IPS-20b (cell line): ENCODE measurements around the gene SLC7A7.
"Not testable (repeated sequence)": the region's sequence is repeated elsewhere in the genome, so short reads cannot be mapped to it uniquely, and the experiment has no call there.

ENCODE experiments used
- H3K27ac ChIP-seq: one replicate; pipeline ENCODE4 v1.5.1; 2013; ENCODE audit warnings: low read length
- H3K27me3 ChIP-seq: 2 replicates; pipeline ENCODE4 v1.6.1; 2013; ENCODE audit warnings: mild to moderate bottlenecking, low read length, inconsistent platforms; ENCODE audit not compliant: insufficient read depth
- H3K36me3 ChIP-seq: 2 replicates; pipeline ENCODE4 v1.6.1; 2013; ENCODE audit warnings: low read depth, mild to moderate bottlenecking, inconsistent platforms, low read length, moderate library complexity; ENCODE audit not compliant: insufficient read depth
- H3K4me1 ChIP-seq: 2 replicates; pipeline ENCODE4 v1.6.1; 2013; ENCODE audit warnings: mild to moderate bottlenecking, control low read depth, inconsistent platforms, low read length, moderate library complexity; ENCODE audit not compliant: insufficient read depth
- H3K4me3 ChIP-seq: 2 replicates; pipeline ENCODE4 v1.5.1; 2013; ENCODE audit warnings: mild to moderate bottlenecking, low read length, inconsistent platforms
- H3K9ac ChIP-seq: 2 replicates; pipeline ENCODE4 v1.6.1; 2013; ENCODE audit warnings: low read depth, mild to moderate bottlenecking, inconsistent platforms, low read length, moderate library complexity
- H3K9me3 ChIP-seq: 2 replicates; pipeline ENCODE4 v1.6.1; 2013; ENCODE audit warnings: mild to moderate bottlenecking, low read depth, low read length, inconsistent platforms; ENCODE audit not compliant: insufficient read depth

Gene SLC7A7

DNA sequence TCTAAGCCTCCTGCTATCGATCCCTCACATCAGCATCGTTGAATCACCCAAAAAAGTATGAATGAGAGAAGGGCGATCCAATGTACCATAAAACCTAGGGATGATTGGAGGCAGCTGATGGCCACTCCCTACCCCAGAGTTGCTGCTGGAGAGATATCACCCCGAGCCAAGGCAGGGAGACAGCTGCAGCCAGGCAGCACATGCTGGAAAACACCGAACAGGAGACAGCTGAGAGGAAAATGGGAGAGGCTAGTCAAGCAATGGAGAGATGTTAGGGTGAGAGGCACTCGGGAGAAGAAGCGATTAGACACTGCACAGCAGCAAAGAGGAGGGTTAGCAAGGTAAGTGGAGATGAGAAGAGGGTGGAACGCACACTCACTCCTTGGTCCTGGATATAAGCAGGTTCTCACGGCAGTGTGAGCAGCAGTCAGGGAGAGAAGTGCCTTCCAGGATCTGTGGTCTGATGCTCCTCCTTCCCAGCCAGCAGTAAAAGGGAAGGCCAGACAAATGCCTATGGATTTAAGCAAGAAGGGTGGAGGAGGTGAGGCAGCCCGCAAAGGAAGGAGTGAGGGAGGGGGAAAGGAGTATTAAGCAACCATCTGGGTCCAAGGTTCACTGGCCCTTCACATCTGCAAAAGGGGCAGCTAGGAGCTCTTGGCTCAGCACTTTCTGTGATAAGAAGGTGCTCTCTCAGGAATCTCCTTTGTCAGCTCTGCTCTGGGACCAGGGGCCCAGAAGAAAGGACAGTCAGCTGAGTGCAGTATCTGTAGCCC, at the start of gene SLC7A7:
Gene SLC7A7 (minus strand): TSS at position 495 of the 773 bp plus-strand sequence. CDS start 2,037 bp downstream, outside the sequence.
- H3K36me3 ChIP-seq: no peaks in the 10 kb centered on the region
- H3K9me3 ChIP-seq: no peaks in the 10 kb centered on the region
- no peak within 1 kb of the TSS for H3K27ac ChIP-seq
- H3K27me3 ChIP-seq: no peaks in the 10 kb centered on the region
- H3K9ac ChIP-seq: peak within 1 kb of the TSS; percentile 33; the same call in 1 of the 2 replicates
- H3K4me3 ChIP-seq: no peak within 1 kb of the TSS
- H3K4me1 ChIP-seq: peaks cover 10% of the 10 kb centered on the region

DNA sequence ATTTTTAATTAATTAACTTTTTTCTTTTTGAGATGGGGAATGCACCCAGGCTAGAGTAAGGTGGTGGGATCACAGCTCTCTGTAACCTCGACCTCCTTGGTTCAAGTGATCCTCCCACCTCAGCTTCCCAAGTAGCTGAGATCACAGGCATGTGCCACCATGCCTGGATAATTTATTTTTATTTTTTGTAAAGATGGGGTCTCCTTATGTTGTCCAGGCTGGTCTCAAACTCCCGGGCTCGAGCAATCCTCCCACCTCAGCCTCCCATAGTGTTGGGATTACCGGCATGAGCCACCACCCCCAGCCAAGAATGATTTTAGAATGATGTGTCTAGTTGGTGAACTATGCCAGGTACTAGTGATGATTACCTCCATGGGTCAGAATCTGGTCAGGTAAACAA, 49.7 kb upstream of the SLC7A7 start:
- no peaks in the 10 kb centered on the region for H3K36me3 ChIP-seq
- H3K9me3 ChIP-seq: no peaks in the 10 kb centered on the region
- H3K4me3 ChIP-seq: no peak overlapping the region
- no peaks in the 10 kb centered on the region for H3K4me1 ChIP-seq
- H3K27me3 ChIP-seq: no peaks in the 10 kb centered on the region
- H3K27ac ChIP-seq: no peak overlapping the region
- no peak overlapping the region for H3K9ac ChIP-seq

DNA sequence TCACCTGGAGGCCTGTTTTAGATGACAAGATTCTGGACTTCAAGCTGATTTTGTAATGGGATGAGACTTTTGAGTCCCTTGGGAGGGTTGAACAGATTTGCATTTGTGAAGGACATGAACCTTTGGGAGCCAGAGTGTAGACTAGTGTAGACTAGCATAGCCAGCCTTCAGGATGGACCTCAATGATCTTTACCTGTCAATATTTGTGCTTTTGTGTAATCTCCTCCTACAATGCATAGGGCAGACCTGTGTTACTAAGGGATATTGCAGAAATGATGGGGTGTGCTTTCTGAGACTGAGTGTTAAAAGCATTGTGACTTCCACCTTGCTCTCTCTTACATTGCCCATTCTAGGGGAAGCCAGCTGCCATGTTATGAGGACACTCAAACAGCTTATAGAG, 46.4 kb upstream of the SLC7A7 start:
- H3K36me3 ChIP-seq: no peaks in the 10 kb centered on the region
- no peaks in the 10 kb centered on the region for H3K27me3 ChIP-seq
- H3K4me3 ChIP-seq: no peak overlapping the region
- no peak overlapping the region for H3K9ac ChIP-seq
- no peak overlapping the region for H3K27ac ChIP-seq
- no peaks in the 10 kb centered on the region for H3K9me3 ChIP-seq
- H3K4me1 ChIP-seq: no peaks in the 10 kb centered on the region

DNA sequence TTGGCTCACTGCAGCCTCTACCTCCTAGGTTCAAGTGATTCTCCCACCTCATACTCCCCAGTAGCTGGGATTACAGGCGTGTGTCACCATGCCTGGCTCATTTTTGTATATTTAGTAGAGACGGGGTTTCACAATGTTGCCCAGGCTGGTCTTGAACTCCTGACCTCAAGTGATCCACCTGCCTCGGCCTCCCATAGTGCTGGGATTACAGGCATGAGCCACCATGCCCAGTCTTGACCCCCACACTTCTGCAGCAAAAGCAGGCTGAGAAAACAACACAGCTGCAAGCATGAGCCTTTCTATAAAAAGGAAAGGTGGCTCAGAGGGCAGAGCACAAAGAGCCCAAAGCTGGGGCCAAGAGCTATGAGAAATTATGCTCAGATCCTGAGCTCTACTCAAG, 45.1 kb upstream of the SLC7A7 start:
- H3K36me3 ChIP-seq, H3K4me1 ChIP-seq, H3K4me3 ChIP-seq, H3K27ac ChIP-seq, H3K9ac ChIP-seq, H3K27me3 ChIP-seq, H3K9me3 ChIP-seq: not testable (repeated sequence)

DNA sequence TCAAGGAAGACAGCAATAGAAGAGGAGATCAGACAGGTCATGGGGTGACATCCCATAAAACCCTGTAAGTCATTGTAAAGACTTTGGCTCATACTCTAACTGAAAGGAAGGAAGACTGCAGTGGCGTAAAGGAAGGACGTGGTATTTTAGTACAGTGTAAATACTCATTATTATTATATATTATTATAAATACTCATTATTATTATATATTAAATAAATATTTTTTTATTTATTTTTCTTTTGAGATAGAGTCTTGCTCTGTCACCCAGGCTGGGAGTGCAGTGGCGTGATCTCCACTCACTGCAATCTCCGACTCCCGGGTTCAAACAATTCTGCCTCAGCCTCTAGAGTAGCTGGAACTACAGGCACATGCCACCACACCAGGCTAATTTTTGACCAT, 41.2 kb upstream of the SLC7A7 start:
- Histone ChIP-seq H3K4me3 (no peak overlapping the region), H3K36me3 (no peaks in the 10 kb centered on the region), H3K9me3 (no peaks in the 10 kb centered on the region)

DNA sequence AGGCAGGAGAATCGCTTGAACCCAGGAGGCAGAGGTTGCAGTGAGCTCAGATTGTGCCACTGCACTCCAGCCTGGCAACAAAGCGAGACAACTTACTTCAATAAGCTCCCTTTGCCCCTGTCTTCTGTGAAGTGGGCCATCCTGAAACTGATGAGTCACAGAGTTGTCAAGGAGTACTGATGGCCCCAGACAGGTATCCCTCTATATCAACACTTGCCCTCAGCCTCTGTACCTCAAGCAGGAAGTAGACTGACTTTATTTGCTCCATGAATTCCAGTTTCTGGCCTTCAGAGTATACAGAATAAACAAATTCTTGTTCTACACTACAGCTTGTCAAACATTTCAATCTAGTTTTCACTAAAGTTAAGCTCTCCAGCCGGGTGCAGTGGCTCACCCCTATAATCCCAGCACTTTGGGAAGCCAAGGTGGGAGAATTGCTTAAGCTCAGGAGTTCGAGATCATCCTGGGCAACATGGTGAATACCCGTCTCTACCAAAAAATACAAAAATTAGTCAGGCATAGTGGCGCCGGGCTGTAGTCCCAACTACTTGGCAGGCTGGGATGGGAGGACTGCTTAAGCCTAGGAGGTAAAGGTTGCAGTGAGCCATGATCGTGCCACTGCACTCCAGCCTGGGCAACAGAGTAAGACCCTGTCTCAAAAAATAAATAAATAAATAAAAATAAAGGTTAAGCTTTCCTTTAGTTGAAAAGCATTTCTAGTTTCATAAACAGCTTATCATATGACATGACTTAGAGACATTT, 39.9 kb upstream of the SLC7A7 start:
- Histone ChIP-seq H3K27ac (no peak overlapping the region), H3K4me3 (no peak overlapping the region), H3K4me1 (no peaks in the 10 kb centered on the region), H3K9ac (no peak overlapping the region), H3K27me3 (no peaks in the 10 kb centered on the region), H3K36me3 (no peaks in the 10 kb centered on the region), H3K9me3 (no peaks in the 10 kb centered on the region)

More for the DNA sequence above, 41.2 kb upstream of the SLC7A7 start:
- Histone ChIP-seq H3K4me1 (no peaks in the 10 kb centered on the region), H3K27me3 (no peaks in the 10 kb centered on the region), H3K27ac (no peak overlapping the region), H3K9ac (no peak overlapping the region)

DNA sequence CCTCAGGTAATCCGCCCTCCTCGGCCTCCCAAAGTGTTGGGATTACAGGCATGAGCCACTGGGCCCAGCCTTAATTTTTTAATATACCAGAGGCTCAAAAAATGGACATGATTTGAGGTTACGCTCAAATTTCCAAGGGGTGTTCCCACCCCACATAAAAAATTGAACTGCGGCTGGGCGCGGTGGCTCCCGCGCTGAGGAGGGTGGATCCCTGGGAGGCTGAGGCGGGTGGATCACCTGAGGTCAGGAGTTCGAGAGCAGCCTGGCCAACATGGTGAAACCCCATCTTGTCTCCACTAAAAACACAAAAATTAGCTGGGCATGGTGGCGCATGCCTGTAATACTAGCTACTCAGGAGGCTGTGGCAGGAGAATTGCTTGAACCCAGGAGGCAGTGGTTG, 39.1 kb upstream of the SLC7A7 start:
- H3K36me3 ChIP-seq, H3K4me1 ChIP-seq, H3K4me3 ChIP-seq, H3K9ac ChIP-seq, H3K27ac ChIP-seq, H3K9me3 ChIP-seq, H3K27me3 ChIP-seq: not testable (repeated sequence)

DNA sequence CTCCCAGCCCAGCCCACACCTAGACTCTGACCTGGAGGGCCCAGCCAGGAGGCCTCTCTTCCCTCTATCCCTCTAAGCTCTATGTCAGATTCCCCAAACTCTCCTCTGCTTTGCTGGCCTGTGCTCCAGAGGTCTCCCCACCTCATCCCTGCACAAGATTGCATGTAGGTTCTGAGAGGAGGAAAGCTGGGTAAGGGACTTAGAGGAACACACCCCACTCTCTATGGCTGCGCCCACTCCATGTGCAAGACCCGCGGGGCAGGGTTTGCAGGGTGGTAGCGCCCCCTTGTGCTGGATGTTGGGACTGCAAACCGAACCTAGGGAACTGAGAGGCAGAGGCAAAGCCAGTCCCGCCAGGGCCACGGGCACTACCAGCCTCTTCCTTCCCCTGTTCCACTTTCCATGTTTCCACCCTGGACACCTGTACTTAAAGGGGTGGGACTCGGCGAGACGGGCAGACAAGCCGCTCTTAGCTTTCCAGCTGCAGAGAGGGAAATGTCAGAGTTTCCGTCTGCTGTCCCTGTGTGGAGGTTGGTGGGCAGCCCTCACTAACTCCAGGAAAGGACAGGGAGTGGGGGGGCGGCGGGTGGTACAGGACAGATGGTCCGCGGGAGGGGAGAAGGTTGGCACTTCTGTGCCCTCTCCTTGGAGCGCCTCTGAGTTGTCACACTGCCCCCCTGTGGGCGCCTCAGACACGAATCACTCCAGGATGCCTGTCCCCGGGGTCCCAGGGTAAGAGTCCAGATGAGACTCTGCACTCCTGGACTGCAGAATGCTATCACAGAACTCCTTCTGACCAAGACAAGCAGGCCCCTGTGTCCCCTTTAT, 37.9 kb upstream of the SLC7A7 start:
- peak overlapping the region; percentile 74; the same call in 1 of the 2 replicates for H3K9ac ChIP-seq
- H3K36me3 ChIP-seq: no peaks in the 10 kb centered on the region
- H3K27ac ChIP-seq: no peak overlapping the region
- H3K9me3 ChIP-seq: no peaks in the 10 kb centered on the region
- H3K4me3 ChIP-seq: peak overlapping the region; percentile 65
- no peaks in the 10 kb centered on the region for H3K27me3 ChIP-seq
- peaks cover 10% of the 10 kb centered on the region; the same call in 1 of the 2 replicates for H3K4me1 ChIP-seq

DNA sequence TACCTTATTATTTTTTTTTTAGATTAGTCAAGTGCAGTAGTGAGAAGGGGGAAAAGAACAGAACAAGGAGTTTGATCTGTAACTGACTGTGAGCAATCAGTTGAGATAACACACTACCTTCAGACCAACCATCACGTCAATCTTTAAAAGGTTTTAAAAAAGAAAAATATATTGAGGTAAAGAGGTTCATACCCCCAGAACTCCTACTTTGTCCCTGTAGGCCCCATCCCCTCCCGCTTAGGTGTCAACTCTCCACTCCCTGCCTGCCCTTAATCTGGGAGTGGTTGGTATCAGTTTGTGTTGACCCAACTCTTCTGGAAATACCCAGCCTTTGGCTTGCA, 37.3 kb upstream of the SLC7A7 start:
- Histone ChIP-seq H3K4me3 (no peak overlapping the region), H3K9me3 (no peaks in the 10 kb centered on the region), H3K27ac (no peak overlapping the region), H3K27me3 (no peaks in the 10 kb centered on the region), H3K36me3 (no peaks in the 10 kb centered on the region), H3K9ac (peak overlapping the region; percentile 74; the same call in 1 of the 2 replicates), H3K4me1 (peaks cover 15% of the 10 kb centered on the region; the same call in 1 of the 2 replicates)

DNA sequence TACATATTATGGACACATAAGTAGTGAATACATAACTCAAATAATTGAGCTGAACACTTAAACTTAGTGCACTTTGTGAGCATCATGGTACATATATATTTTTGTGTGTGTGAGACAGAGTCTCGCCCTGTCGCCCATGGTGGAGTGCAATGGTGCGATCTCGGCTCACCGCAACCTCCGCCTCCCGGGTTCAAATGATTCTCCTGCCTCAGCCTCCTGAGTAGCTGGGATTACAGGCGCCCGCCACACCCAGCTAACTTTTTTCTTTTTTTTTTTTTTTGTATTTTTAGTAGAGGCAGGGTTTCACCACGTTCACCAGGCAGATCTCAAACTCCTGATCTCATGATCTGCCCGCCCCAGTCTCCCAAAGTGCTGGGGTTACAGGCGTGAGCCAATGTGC, 36.9 kb upstream of the SLC7A7 start:
- H3K9me3 ChIP-seq, H3K9ac ChIP-seq, H3K4me3 ChIP-seq, H3K27me3 ChIP-seq, H3K27ac ChIP-seq, H3K36me3 ChIP-seq: not testable (repeated sequence)
- H3K4me1 ChIP-seq: peaks cover 15% of the 10 kb centered on the region; the same call in 1 of the 2 replicates

DNA sequence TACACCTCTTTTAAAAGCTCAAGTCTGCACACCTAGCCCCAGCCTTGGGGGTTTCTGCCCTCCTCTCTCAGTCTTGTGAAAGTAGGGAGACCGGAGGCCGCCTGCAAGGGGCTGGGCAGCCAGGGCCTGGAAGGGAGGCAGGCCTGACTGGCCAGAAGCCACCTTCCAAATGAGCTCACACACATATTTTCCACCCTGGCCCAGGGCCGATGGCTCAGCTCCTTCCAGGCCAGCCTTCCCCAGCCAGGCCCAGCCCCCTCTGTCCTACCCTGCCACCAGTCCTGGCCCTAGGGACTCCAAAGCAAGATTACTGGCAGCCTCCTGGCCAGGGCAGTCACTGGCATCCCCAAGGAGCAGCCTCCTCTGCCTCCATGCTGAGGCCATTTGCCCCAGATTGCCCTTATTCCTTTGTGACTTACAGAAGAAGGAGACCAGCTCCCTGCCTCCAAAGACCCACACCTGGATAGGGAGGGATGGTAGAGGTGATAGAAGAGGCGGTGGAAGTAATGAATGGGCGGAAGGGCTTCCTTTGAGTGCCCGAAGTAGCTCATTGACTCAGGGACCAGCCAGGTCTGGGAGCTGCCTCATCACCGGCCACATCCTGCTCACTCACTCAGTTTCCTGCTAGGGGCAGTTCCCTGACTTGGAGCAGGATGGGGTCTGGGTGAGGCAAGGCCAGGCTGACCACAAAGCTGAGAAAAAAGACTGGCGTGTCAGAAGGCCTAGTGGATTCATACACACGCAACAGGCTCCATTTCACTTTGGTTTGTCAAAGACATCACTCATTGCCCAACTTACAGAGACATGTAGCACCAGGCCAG, 35.9 kb upstream of the SLC7A7 start:
- Histone ChIP-seq H3K27ac (no peak overlapping the region), H3K4me3 (no peak overlapping the region)

More for the DNA sequence above, 35.9 kb upstream of the SLC7A7 start:
- Histone ChIP-seq H3K4me1 (peaks cover 15% of the 10 kb centered on the region; the same call in 1 of the 2 replicates), H3K9ac (no peak overlapping the region), H3K27me3 (no peaks in the 10 kb centered on the region), H3K9me3 (no peaks in the 10 kb centered on the region), H3K36me3 (0 out of 2 replicates have a peak, but pooled peaks cover 4% of the 10 kb centered on the region)
